Measurements from ENCODE around the gene ADCY9.
A peak's percentile ranks its signal among the peaks of the same experiment; 100 is the strongest.
"Not testable (repeated sequence)": the region's sequence is repeated elsewhere in the genome, so short reads cannot be mapped to it uniquely, and the experiment has no call there.

ADCY9 gene

DNA sequence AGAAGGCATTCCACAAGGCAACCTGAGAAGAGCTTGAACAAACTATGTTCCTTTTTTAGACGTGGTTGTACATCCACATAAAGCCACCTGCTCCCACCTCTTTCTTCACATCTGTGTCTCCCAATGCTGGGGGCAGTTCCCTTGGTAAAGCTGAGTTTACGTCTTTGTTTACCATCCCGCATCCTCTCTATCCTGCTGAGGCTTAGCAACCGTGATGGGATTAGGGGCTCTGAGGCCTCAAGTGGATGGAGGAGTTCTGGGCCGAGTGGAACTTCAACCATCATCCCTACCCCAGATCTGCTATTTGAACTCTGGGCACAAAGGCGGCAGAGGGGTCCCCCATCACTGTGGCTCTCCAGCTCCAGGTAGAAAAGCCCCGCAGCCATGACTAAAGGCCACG lies 141.5 kb downstream of the ADCY9 start:
- no peak for DNase-seq (ENCODE audit: low spot score)

DNA sequence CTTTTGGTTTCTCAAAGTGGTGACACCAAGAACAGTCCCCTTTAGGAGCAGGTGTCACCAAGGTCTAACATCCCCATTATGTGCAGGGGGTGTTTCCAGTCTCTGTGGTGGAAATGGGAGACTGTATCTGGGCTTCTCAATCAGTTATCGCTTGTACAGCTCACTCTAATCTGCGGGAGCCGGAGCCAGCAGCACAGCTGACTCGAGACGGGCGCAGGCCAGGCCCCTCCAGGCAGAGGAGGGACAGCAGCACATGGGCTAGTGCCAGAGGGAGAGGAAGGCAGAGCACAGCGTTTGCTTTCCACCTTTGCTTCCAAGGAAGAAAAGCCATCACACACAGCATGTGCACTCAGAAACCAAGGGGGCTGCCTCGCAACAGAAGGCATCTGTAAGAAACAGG lies 144.5 kb downstream of the ADCY9 start:
- no peak for DNase-seq (ENCODE audit: low spot score)

DNA sequence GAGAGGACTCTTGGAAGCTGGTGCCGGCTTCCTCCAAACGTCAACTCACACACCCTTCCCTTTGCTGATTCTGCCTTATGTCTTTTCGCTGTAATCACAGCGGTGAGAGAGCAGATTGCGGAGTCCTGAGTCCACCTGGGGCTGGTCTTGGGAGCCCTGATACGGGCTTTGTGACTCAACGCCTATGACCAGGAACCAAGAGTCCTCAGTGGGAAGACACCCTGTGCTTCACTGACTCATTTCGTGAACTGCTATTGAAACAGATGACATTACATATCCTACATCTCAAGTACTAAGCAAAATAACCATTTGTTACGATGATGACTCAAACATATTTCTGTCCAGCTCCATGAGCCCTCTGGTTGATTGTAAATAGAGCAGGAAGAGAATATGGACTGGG lies 145.0 kb downstream of the ADCY9 start:
- no peak for DNase-seq (ENCODE audit: low spot score)

DNA sequence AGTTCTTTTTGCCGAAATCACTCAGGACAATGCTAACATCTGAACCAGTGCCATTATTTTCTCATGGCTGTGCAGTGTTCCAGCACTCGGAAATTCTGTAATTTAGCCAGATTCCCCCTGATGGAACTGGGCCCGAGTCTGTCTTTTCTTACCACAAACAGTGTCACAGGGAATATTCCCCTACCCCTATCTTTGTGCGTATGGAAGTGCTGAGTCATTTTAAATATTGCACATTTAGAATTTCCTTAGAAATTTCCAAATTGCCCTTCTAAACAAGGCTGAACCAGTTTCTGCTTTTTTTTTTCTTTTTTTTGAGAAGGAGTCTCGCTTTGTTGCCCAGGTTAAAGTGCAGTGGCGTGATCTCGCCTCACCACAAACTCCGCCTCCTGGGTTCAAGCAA lies 147.7 kb downstream of the ADCY9 start:
- no peak for DNase-seq (ENCODE audit: low spot score)

DNA sequence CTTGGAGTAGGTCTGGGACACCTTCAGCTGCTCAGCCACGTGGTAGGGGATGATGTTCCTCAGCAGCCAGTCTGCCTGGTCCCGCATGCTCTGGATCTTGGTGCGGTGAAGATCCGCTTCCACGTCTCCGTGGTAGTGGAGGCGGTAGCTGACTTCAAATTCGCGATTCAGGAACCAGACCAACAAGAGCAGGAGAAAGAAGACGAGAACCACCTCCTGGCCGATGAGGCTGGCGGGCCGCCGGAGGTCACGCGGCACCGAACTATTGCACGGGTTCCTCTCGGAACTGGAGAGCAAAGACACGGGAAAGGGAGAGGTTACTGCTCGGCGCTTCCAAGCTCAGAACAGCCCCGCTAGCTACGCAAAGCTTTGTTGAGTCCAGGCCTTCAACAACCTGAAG lies 149.6 kb downstream of the ADCY9 start:
- DNase-seq (ENCODE audit: low spot score), result no peak

GRCh38 chr16:3965781-3966582 lies 150.3 kb downstream of the ADCY9 start:
- no peak for DNase-seq (ENCODE audit: low spot score)

- DNase-seq (ENCODE audit: low spot score), result no peak
These were observed 150.9 kb downstream of the ADCY9 start for GRCh38 chr16:3965306-3965705.

GRCh38 chr16:3964686-3965290 lies 151.5 kb downstream of the ADCY9 start:
- no peak for DNase-seq (ENCODE audit: low spot score)

- no peak for DNase-seq (ENCODE audit: low spot score)
These were observed 152.2 kb downstream of the ADCY9 start for GRCh38 chr16:3963886-3964685.

DNA sequence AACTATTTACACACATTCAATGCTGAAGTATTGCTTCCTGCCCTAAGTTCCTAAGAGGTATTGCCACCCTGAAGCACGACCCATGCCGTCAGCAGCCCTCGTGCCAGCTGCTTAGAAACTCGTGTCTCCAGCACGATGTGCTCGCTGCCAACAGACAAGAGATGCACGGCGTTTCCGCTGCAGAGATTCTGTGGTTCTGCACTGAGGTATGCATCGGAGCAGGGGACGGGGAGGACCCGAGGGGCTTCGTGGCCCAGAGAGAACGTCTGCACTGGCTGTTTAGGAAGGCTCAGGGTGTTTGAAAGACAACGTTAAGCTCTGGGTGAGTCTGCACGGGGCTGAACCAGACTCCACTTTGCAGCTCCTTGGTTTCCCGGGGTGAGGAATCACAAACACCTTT lies 153.0 kb downstream of the ADCY9 start:
- no peak for DNase-seq (ENCODE audit: low spot score)

- peak; percentile 58 for DNase-seq (ENCODE audit: low spot score)
These were observed 154.8 kb downstream of the ADCY9 start for GRCh38 chr16:3961449-3961849.

DNA sequence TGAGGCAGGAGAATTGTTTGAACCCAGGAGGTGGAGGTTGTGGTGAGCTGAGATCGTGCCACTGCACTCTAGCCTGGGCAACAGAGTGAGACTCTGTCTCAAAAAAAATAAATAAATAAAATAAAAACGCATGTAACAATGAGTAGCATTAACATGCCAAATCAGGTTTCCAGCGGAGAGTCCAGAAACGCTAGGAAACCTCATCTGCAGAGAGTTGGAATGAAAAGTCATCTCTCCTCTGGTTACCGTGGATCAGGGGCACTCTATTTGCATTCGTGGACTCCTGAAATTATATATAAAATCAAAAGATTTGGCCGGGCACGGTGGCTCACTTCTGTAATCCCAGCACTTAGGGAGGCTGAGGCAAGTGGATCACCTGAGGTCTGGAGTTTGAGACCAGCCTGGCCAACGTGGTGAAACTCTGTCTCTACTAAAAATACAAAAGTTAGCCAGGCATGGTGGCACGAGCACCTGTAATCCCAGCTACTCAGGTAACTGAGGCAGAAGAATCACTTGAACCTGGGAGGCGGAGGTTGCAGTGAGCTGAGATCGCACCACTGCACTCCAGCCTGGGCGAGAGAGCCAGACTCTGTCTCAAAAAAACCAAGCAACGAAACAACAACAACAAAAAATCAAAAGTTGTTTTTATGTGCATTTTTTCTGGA lies 156.2 kb downstream of the ADCY9 start:
- DNase-seq (ENCODE audit: low spot score), result not testable (repeated sequence)

DNA sequence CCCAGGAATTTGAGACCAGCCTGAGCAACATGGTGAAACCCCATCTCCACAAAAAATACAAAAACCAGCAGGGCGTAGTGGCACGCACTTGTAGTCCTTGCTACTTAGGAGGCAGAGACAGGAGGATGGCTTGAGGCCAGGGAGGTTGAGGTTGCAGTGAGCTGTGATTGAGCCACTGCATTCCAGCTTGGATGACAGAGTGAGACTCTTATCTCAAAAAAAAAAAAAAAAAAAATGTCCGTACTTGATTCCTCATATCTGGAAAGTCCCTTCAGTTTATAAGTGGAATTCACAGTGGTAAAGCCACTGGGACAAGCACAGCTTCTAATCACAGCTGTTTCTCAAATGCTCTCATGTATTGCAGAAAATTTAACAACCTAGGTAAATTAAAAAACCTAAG lies 157.1 kb downstream of the ADCY9 start:
- DNase-seq (ENCODE audit: low spot score), result no peak

DNA sequence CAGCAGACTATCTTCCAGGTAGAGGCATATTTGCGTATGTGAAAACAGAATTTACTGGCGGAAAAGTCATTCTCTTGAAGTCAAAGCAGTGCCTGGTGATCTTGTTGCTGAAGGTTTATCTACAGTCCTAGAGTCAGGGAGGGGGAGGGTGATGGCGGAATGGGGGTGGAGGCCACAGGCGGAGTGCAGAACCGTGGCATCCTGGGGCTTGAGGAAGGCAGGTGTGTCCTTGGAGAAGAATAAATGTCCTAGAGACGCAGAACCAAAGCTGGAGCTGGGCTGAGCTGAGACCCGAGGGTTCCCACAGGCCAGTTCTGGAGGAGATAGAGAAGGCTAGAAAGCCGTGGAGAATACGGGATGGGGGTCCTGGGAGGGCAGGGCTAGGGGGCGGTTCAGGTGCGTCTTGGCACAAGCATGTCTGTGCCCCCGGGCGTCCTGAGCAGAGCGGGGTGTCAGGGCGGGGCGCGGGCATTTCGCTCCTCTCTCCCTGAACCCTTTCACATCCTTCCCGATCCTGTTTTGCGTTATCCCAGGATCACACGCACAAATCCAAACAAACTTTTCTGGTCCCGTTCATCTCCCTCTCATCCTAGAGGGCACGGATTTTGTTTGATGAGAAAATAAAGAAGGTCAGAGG lies 158.8 kb downstream of the ADCY9 start:
- DNase-seq (ENCODE audit: low spot score), result no peak

DNA sequence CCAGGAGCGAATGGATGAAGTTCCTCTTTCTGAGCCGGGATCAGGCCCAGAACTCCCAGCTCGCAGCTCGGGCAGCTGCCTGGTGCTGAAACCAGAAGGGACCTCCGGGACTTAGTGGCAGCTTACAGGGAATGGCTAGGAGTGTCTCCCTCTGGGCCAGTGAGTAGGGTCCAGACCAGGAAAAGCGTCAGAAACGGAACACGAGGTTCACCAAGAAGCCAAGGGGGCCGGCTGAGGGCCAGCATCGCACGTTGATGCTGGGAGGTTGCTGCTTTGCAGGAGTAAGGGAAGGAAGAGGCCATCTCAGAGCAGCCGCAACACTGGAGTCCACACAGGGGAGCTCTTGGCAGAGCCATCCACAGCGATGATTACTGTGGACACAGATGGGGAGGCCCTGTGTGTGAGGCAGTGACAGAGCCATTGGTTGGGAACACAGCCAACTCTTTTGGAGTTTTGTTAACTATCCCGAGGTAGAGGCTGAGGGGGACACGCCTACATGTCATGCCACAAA lies 161.8 kb downstream of the ADCY9 start:
- no peak for DNase-seq (ENCODE audit: low spot score)

DNA sequence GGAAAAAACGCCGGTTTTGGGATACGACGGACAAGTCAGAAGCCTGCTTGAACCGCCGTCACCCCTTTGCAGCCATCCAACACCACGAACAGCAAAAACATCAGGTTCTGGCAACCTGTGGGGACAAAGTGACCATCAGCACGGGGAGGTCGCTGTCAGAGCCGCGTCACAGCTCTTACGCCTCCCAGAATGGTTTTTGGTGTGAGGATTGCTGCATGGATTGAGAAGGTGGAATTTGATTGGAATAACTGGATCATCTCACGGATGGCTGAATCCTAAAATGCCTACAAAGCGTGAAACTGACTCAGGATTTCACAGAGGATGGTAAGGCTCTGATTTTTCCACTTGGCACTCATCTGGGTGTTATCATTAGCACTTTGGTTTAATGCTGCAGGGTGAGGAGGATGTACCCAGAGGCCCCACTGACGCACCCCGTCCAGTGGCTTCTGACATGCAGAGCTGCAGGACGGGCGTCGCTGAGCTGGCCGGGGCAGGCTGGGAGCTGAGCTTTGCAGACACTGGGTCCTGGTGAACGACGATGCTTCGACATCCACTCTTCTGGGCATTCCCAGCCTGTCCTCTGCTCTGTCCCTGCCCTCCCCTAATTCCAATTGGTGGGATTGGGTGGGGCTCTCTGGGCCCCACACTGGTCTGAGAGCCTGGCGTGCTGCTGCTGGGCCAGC lies 162.4 kb downstream of the ADCY9 start:
- no peak for DNase-seq (ENCODE audit: low spot score)

GRCh38 chr16:3952737-3953131 lies 163.5 kb downstream of the ADCY9 start:
- DNase-seq (ENCODE audit: low spot score), result no peak

DNA sequence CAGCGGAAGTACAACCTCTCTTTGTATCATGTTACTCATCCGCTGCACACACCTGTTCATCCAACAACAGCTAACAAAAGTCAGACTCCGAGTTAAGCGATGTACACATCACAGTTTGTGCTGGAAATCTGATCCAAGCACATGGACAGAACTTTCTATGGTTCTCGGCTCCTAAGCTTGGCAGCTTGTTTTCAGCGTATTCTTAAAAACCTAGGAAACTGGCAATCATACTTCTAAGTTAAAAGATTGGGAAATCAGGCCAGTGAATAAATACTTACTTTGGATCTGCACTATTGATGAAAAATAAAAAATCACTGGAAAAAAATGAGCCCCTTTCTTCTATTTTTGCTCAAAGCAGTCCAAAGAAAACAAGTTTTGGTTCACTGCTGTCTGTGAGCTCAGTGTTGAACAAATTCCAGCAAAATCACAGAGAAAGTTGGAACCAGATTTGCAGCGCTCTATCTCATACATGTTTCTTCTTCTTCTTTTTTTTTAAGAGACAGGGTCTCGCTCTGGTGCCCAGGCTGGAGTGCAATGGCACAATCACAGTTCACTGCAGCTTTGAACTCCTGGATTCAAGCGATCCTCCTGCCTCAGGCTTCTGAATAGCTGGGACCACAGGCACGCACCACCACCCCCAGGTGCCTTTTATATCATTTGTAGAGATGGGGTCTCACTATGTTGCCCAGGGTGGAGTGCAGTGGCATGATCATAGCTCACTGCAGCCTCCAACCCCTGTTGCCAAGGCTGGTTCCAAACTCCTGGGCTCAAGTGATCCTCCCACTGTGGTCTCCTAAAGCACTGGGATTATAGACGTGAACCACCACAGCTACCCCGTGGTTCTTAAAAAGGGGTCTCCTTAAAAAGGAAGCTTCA lies 164.1 kb downstream of the ADCY9 start:
- no peak for DNase-seq (ENCODE audit: low spot score)

- DNase-seq (ENCODE audit: low spot score), result not testable (repeated sequence)
These were observed 164.9 kb downstream of the ADCY9 start for GRCh38 chr16:3951380-3951779.

All from putamen (tissue), 1 donor.